LNCAP (cell line): ENCODE measurements around the gene CNDP1.

ENCODE experiments used
- TF ChIP-seq, protein P1 (sequence below): fragments of 450-650 bp; IDR thresholded peaks from 2 replicates; pipeline ENCODE4 v1.5.1; 2017; ENCODE audit warnings: mild to moderate bottlenecking

The CNDP1 gene

DNA sequence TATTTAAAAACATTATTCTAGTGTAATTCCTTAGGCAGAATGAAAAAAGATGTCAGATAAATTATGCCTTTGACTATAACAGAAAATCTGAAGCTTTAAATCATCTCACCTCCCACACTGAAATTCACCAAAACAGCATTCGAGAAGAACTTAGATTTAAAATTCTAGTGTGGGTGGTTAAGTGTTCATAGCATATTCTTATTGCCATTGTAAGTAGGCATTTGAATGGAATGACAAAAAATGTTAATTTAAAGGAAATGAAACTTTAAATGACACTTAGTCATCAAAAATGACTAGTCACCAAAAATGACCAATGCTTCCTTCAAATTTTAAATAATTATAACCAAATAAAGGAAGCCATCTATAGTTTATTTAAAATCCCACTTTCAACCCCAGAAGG, 56.4 kb downstream of the CNDP1 start:
- TF ChIP-seq, protein P1, sequence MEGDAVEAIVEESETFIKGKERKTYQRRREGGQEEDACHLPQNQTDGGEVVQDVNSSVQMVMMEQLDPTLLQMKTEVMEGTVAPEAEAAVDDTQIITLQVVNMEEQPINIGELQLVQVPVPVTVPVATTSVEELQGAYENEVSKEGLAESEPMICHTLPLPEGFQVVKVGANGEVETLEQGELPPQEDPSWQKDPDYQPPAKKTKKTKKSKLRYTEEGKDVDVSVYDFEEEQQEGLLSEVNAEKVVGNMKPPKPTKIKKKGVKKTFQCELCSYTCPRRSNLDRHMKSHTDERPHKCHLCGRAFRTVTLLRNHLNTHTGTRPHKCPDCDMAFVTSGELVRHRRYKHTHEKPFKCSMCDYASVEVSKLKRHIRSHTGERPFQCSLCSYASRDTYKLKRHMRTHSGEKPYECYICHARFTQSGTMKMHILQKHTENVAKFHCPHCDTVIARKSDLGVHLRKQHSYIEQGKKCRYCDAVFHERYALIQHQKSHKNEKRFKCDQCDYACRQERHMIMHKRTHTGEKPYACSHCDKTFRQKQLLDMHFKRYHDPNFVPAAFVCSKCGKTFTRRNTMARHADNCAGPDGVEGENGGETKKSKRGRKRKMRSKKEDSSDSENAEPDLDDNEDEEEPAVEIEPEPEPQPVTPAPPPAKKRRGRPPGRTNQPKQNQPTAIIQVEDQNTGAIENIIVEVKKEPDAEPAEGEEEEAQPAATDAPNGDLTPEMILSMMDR: no peak

DNA sequence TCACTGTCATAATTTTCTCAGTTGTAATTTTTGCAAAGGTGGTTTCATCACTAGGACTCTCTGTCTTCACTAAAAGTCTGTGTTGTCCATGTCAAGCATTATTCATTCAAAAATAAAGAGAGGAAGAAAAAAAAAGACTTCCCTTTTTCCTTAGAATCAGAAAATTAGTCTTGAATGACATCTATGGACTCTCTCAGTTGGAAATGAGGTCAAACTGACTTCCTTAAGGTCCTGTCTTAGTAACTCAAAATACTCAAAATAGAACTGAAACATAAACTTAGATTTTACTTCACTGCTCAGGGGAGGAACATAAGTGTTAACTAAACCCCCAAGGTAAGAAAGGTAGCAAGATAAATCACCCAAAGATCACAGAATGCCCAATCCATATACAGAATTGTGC, 61.1 kb downstream of the CNDP1 start:
- TF ChIP-seq, protein P1: no peak

DNA sequence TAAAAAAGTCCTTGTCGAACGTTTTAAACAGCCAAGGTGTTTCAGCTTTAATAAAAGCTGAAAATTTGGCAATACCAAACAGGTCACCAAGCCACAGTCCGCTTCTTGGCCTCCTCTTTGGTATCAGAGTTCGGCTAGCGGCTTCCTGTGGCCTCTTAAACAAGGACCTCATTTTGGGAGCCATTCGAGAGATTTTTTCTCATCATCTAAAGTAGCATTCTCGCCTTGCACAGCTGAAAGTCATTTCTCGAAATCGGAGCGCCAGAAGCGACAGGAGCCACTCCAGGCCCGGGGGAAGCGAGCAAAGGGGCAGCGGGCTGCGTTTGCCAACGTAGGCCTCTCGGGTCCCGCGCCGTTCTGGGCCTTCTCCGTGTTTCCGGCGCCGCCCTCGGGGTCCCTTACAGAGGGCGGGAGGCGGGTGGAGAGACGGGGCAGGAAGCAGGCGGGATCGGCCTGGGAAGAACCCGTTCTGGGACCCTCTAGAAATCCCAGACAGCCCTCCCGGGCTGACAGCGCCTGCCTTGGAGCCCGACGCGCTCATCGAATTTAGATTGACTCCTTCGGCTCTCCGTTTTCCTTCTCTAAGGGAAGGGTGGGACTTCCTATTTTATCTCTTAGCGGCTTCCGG, 62.8 kb downstream of the CNDP1 start:
- TF ChIP-seq, protein P1: no peak

DNA sequence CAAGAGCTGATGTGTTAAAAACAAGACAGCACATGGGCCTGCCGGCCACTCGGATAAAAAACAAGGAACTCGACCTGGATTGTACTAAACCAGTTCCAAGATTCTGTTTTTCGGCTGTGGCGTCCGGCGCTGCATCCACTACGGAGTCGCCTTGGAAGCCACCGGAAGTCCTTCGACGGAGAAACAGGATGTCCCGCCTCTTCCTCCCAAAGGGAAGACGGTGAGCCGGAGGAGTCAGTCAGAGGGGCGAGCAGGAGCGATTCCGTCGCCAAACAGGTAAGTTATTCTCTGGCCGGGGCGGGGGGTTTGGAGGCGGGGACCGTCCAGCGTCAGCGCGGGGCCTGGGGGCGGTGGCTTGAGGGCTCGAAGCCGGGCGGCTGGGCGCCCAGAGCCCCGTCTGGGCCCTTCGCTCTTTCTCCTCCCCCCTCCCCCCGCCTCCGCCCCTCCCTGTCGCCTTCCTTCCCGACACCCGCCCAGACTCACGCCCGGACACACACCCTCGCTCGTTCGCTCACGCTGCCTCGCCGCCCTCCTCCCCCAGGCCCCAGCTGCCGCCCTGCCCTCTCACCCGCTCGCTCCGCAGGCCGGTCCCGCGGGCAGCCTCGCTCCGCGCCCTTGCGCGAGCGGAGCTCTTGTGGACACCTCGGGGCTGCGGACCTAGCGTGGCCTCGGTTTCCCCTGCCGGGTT, 63.5 kb downstream of the CNDP1 start, which contains the start of gene ZNF407:
TSS of gene ZNF407 (plus strand) at position 209 of the 688 bp plus-strand sequence. CDS start 33,150 bp downstream, outside the sequence.
- TF ChIP-seq, protein P1: no peak

DNA sequence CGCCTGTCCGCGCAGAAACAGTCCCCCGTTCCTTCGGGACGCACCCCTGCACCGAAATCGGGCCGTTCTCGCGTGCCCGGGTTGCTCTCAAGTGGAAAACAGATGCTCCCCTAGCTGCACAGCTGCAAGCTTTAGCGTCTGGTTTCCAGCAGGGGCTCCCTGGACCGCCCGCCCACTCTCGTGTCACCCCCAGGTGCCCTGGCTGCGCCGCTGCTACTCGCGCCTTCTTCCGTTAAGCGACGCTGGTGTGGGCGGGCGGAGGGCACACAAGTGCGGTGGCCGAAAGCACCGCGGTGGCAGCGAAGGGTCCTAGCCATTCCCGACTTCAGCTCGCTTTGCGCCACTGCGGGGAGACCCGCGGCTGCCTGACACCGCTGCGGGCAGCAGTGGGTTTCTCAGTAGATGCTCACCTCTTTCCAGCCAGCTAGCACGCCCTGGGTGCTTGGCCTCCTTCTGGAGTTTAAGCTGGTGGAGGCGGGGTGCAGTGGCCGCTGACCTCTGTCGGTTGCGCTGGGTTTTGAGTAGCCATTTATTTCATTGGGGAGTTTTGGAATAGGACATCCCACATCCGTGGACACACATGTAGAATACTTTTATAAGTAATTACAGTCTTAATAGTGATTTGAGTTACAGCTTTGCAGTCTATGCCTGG, 64.2 kb downstream of the CNDP1 start:
- TF ChIP-seq, protein P1: no peak

DNA sequence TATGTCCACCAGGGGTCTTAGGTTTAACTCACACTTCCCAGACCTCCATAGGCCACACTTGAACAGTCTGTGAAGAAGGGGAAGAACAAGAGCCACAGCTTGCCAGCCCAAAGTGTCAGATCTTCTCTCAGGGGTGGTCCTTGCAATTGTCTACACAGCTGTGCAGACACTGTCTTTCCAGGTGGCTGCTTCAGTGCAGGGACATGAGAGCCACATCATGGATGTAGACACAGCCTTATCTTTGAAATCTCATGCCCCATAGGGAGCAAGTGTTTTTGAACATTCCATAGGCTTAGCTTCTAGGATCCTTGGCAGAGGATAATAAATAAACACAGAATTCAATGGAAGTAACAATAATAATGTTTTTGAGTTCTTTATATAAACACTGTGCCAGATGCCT, 70.1 kb downstream of the CNDP1 start:
- TF ChIP-seq, protein P1: no peak

DNA sequence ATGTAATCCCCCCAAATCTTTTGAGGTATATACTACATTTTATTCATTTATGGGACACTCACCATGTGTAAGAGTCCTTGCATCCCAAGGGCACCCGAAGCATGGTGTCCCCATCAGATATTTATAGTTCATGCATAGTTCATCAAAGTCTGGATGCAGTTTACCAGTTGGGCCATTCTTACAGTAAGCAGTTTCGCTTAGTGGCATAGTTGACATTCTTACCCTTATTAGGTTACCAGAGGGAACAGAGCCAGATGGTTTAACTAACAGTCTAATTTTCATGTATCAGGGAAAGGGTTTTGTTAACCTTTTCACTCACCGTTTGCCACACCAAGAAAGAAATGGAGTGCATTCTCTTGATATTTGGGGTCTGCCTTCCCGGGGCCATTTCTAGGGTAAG, 70.5 kb downstream of the CNDP1 start:
- TF ChIP-seq, protein P1: no peak
